Common myeloid progenitor, CD34-positive (primary cell): ENCODE results near the gene EPX.
A peak's percentile ranks its signal among the peaks of the same experiment; 100 is the strongest.

Experiments
- CTCF ChIA-PET: fragments of 350-600 bp; sonication (Branson Sonifier 250); formaldehyde crosslinking; loops from one replicate; lab custom pipeline; 2021; ENCODE audit warnings: antibody characterized with exemption; lab: Charles Lee
- POLR2A ChIA-PET: fragments of 350-600 bp; sonication (Branson Sonifier 250); formaldehyde crosslinking; loops from one replicate; lab custom pipeline; 2021; ENCODE audit warnings: antibody characterized with exemption; lab: Charles Lee
- DNase-seq, 3 donors: peaks; one replicate each; pipeline versions ENCODE4 v3.0.0 to v3.0.0-alpha.2; 2013
- H3K27ac ChIP-seq, 2 experiments: 1 replicate in 1 of 2; 2 replicates in 1 of 2; pipeline ENCODE4 v1.7.0; 2013; ENCODE audit warnings: inconsistent platforms in 2 of 2, low read length in 2 of 2, mild to moderate bottlenecking in 2 of 2, low read depth in 1 of 2, moderate library complexity in 1 of 2; ENCODE audit not compliant: severe bottlenecking in 2 of 2, insufficient read depth in 1 of 2, poor library complexity in 1 of 2
- H3K27me3 ChIP-seq, 5 experiments: replicated peaks in 2 of 5; 1 replicate in 3 of 5; 2 replicates in 2 of 5; pipeline versions ENCODE4 v1.6.1 to v1.7.0; 2013; ENCODE audit warnings: low read length in 4 of 5, mild to moderate bottlenecking in 2 of 5, moderate library complexity in 2 of 5, inconsistent platforms in 1 of 5; ENCODE audit not compliant: insufficient read depth in 5 of 5, control insufficient read depth in 4 of 5
- H3K36me3 ChIP-seq, 4 experiments: 1 replicate in 2 of 4; 2 replicates in 2 of 4; pipeline versions ENCODE4 v1.6.1 to v1.7.0; 2013; ENCODE audit warnings: low read length in 3 of 4, control low read depth in 1 of 4, mild to moderate bottlenecking in 1 of 4; ENCODE audit not compliant: control insufficient read depth in 4 of 4, insufficient read depth in 4 of 4
- H3K4me1 ChIP-seq, 4 experiments: 1 replicate in 3 of 4; 2 replicates in 1 of 4; pipeline versions ENCODE4 v1.6.1 to v1.7.1; 2013; ENCODE audit warnings: low read length in 3 of 4, mild to moderate bottlenecking in 3 of 4, control low read depth in 1 of 4, inconsistent platforms in 1 of 4, moderate library complexity in 1 of 4; ENCODE audit not compliant: control insufficient read depth in 4 of 4, insufficient read depth in 4 of 4; ENCODE audit errors: control extremely low read depth in 1 of 4
- H3K4me3 ChIP-seq, 7 experiments: 1 replicate in 4 of 7; 2 replicates in 3 of 7; pipeline versions ENCODE4 v1.5.1 to v1.7.0; 2013; ENCODE audit warnings: mild to moderate bottlenecking in 7 of 7, low read length in 6 of 7, moderate library complexity in 6 of 7, inconsistent platforms in 2 of 7, low read depth in 2 of 7, control low read depth in 1 of 7; ENCODE audit not compliant: insufficient read depth in 4 of 7, control insufficient read depth in 1 of 7; ENCODE audit errors: extremely low read depth in 1 of 7
- H3K9me3 ChIP-seq, 5 experiments: 1 replicate in 4 of 5; 2 replicates in 1 of 5; pipeline versions ENCODE4 v1.6.1 to v1.7.1; 2013; ENCODE audit warnings: low read length in 4 of 5, mild to moderate bottlenecking in 2 of 5, inconsistent platforms in 1 of 5, low read depth in 1 of 5, moderate library complexity in 1 of 5; ENCODE audit not compliant: control insufficient read depth in 4 of 5, insufficient read depth in 2 of 5; ENCODE audit errors: control extremely low read depth in 1 of 5
- WGBS: methylation state at CpG from one replicate; pipeline ENCODE4 v1.1.5; 2013; ENCODE audit not compliant: insufficient coverage; 5-methylcytosine and 5-hydroxymethylcytosine counted together

Gene EPX

GRCh38 chr17:58191241-58191896 is 1.2 kb upstream of the EPX start:
- CTCF ChIA-PET: interaction anchor here (0.6 to 1.7 kb wide), 4 partner anchors 9 to 61 kb away, joined by 3 to 8 read pairs (median 4); no protein-coding TSS in a partner anchor
- Histone ChIP-seq H3K27ac (no peak overlapping the region), H3K36me3 (no peaks in the 10 kb centered on the region), H3K9me3 (no peaks in the 10 kb centered on the region), H3K27me3 (peaks cover 0 to 9% (median 0%) of the 10 kb centered on the region in 5 experiments), H3K4me3 (no peak overlapping the region), H3K4me1 (peaks cover 0 to 12% (median 7%) of the 10 kb centered on the region in 4 experiments)
- no peak for DNase-seq
- POLR2A ChIA-PET: no interaction called here
- WGBS: 80% methylated on average over 14 of the region's 14 CpGs

- H3K9me3 ChIP-seq: no peaks in the 10 kb centered on the region
- H3K27me3 ChIP-seq: peaks cover 0 to 14% (median 8%) of the 10 kb centered on the region in 5 experiments
- ChIA-PET POLR2A (no interaction called here), CTCF (no interaction called here)
- no peaks in the 10 kb centered on the region for H3K36me3 ChIP-seq
- H3K4me3 ChIP-seq: no peak overlapping the region
- no peak for DNase-seq
- over 99% methylated on average over 17 of the region's 18 CpGs for WGBS
- H3K27ac ChIP-seq: no peak overlapping the region
- H3K4me1 ChIP-seq: peaks cover 0 to 14% (median 5%) of the 10 kb centered on the region in 4 experiments
These were observed 1.2 kb downstream of the EPX start for GRCh38 chr17:58193641-58194255.

- no CpG with 5 or more reads among the region's 5 CpGs for WGBS
- Histone ChIP-seq H3K4me1 (peaks cover 0 to 3% (median 1%) of the 10 kb centered on the region in 4 experiments), H3K36me3 (no peaks in the 10 kb centered on the region), H3K9me3 (no peaks in the 10 kb centered on the region), H3K4me3 (no peak overlapping the region), H3K27ac (no peak overlapping the region), H3K27me3 (peaks cover 0 to 20% (median 10%) of the 10 kb centered on the region in 5 experiments)
- POLR2A ChIA-PET: no interaction called here
- CTCF ChIA-PET: no interaction called here
- DNase-seq: no peak
These were observed 3.1 kb downstream of the EPX start for GRCh38 chr17:58195518-58196123.

- Histone ChIP-seq H3K36me3 (no peaks in the 10 kb centered on the region), H3K9me3 (no peaks in the 10 kb centered on the region), H3K4me3 (no peak overlapping the region), H3K27ac (no peak overlapping the region), H3K4me1 (peaks cover 0 to 3% (median 1%) of the 10 kb centered on the region in 4 experiments), H3K27me3 (peaks cover 0 to 20% (median 9%) of the 10 kb centered on the region in 5 experiments)
- ChIA-PET CTCF (interaction anchor here (0.8 kb wide), 1 partner anchor 53 kb away, joined by 3 read pairs; no protein-coding TSS in a partner anchor), POLR2A (no interaction called here)
- DNase-seq: no peak
- WGBS: 80% methylated on average over 3 of the region's 7 CpGs
These were observed 4.1 kb downstream of the EPX start for GRCh38 chr17:58196610-58197009.

- H3K4me1 ChIP-seq: peaks cover 0 to 3% (median 0%) of the 10 kb centered on the region in 4 experiments
- peaks cover 0 to 5% (median 0%) of the 10 kb centered on the region in 4 experiments for H3K36me3 ChIP-seq
- 52% methylated on average over 13 of the region's 14 CpGs for WGBS
- peaks cover 0 to 20% (median 6%) of the 10 kb centered on the region in 5 experiments for H3K27me3 ChIP-seq
- peak; percentile 47 to 73 (median 71) for DNase-seq
- ChIA-PET POLR2A (interaction anchor here (1.5 kb wide), 1 partner anchor 19 kb away, joined by 5 read pairs; the partner anchor contains the start of gene MKS1), CTCF (interaction anchor here (0.6 to 3.5 kb wide), 21 partner anchors 8 to 539 kb away, joined by 3 to 20 read pairs (median 3); partner anchors contain the start of genes EPX and MKS1)
- no peak overlapping the region for H3K4me3 ChIP-seq
- H3K9me3 ChIP-seq: no peaks in the 10 kb centered on the region
- no peak overlapping the region for H3K27ac ChIP-seq
These were observed 7.6 kb downstream of the EPX start for GRCh38 chr17:58200024-58200633.

GRCh38 chr17:58202859-58203258 is 10.3 kb downstream of the EPX start:
- Histone ChIP-seq H3K9me3 (no peaks in the 10 kb centered on the region), H3K27ac (no peak overlapping the region), H3K27me3 (peaks cover 0 to 12% (median 4%) of the 10 kb centered on the region in 5 experiments), H3K4me3 (no peak overlapping the region), H3K36me3 (peaks cover 0 to 23% (median 18%) of the 10 kb centered on the region in 4 experiments), H3K4me1 (no peaks in the 10 kb centered on the region)
- 96% methylated on average over 6 of the region's 7 CpGs for WGBS
- ChIA-PET POLR2A (no interaction called here), CTCF (interaction anchor here (1.5 to 2.1 kb wide), 2 partner anchors 10 to 12 kb away, joined by 3 to 8 read pairs; partner anchors contain the start of gene EPX)
- no peak for DNase-seq
